Psoas muscle (tissue), 8 donors: Measurements from ENCODE around the gene ANXA3. TPM values are rescaled to one million over a fixed set of nuclear protein-coding genes. Genes with fewer than 3 reads are reported as not detected.

Experiments used
- ATAC-seq, 4 donors: fragments of 200-7000 bp; cut with Tn5 transposase; one replicate each; pipeline ENCODE4 v1.9.1; 2020; ENCODE audit warnings: moderate library complexity in 3 of 4, mild to moderate bottlenecking in 2 of 4
- DNase-seq, 2 donors: peaks; one replicate each; pipeline ENCODE4 v3.0.0-alpha.2; 2020
- H3K27ac ChIP-seq: fragments of 200-600 bp; one replicate; pipeline ENCODE4 v1.8.0; 2022
- H3K27me3 ChIP-seq, 3 donors: fragments of 200-600 bp in 1 of 3; one replicate each; pipeline versions ENCODE4 v1.6.1 to v1.8.0; 2013 to 2022; ENCODE audit warnings: low read length in 2 of 3, mild to moderate bottlenecking in 2 of 3, moderate library complexity in 1 of 3; ENCODE audit not compliant: insufficient read depth in 3 of 3
- H3K36me3 ChIP-seq, 2 donors: fragments of 200-600 bp in 1 of 2; one replicate each; pipeline versions ENCODE4 v1.6.1 to v1.8.0; 2013 to 2022; ENCODE audit warnings: low read depth in 1 of 2, mild to moderate bottlenecking in 1 of 2, moderate library complexity in 1 of 2; ENCODE audit not compliant: insufficient read depth in 1 of 2
- H3K4me1 ChIP-seq: fragments of 200-600 bp; one replicate; pipeline ENCODE4 v1.8.0; 2022
- H3K4me3 ChIP-seq: fragments of 200-600 bp; one replicate; pipeline ENCODE4 v1.8.0; 2022; ENCODE audit warnings: mild to moderate bottlenecking
- H3K9me3 ChIP-seq: fragments of 200-600 bp; one replicate; pipeline ENCODE4 v1.8.0; 2022
- CTCF ChIP-seq: fragments of 200-600 bp; IDR thresholded peaks from one replicate; pipeline ENCODE4 v1.8.0; 2022; ENCODE audit warnings: antibody characterized with exemption
- WGBS, 3 donors: extraction: QIAGEN DNeasy Blood & Tissue Kit; methylation state at CpG; one replicate each; pipeline versions ENCODE4 v1.1.6 to v1.1.7; 2013; 5-methylcytosine and 5-hydroxymethylcytosine counted together
- intact Hi-C, 2 donors: fragments of 100-400 bp; cut with DNase I; formaldehyde crosslinking; loops; one replicate each; pipeline versions ENCODE4 v1.11.0 to v1.14.2; 2022
- polyA plus RNA-seq, 3 donors: library from polyadenylated mRNA; stranded (reverse); fragments of 200-250 nt; gene quantifications; one replicate each; pipeline ENCODE4 v1.2.3, GENCODE V29; 2013
- total RNA-seq, 4 donors: library from RNA; stranded (reverse); fragmentation: NEBNext Ultra II Directional in 2 of 4; extraction: Animal tissue kit (Norgen Biotek cat#: 25700) in 2 of 4; gene quantifications; one replicate each; pipeline versions ENCODE4 v1.2.1 to v1.2.4, GENCODE V29; 2021 to 2023
- donor health status: healthy with polysubstance abuse.
- donor health status: DM: no; HTN: no; CAD: no; lungs with moderate emphysema.
- donor health status: Bipolar disorder and iron deficiency.
- donor health status: healthy.
- donor health status: DM: yes; HTN: yes; CAD: no.
- donor health status: DM: no; HTN: no; CAD: no.
- donor health status: DM: no; HTN: no; CAD: no.
- donor health status: DM: yes; HTN: yes; CAD: no.

Gene ANXA3
- total and polyA plus RNA-seq, 7 donors, result 11.8 to 27.6 (median 18.1) TPM

DNA sequence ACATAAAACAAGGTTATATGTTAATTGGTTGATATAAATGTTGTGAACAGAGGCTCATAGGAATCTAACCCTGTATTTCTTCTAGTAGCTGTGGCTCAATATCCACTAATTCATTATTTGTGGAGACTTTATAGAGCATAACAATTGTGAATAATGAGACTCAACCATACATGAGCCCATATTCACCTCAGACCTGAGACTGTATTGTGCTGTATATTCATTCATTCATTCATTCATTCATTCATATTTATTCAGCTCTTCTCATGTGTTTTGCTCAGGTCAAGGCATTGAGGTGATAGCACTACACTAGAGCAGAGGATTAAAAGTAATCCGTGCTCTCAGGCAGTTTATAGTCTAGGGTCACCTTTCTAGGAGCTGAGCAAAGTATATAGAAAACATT is 24.5 kb upstream of the ANXA3 start:
- intact Hi-C loops, result no loop called here
- no peak for ATAC-seq

GRCh38 chr4:78527555-78527954 is 24.0 kb upstream of the ANXA3 start:
- Histone ChIP-seq H3K9me3 (no peaks in the 10 kb centered on the region), H3K36me3 (no peaks in the 10 kb centered on the region), H3K4me1 (no peaks in the 10 kb centered on the region), H3K27me3 (no peaks in the 10 kb centered on the region), H3K27ac (no peak overlapping the region), H3K4me3 (no peak overlapping the region)
- intact Hi-C loops, result no loop called here
- no peak for TF ChIP-seq CTCF
- WGBS, 3 donors, result 83 to 91% (median 87%) methylated on average over 4 of the region's 4 CpGs
- ATAC-seq, result no peak
- no peak for DNase-seq

More for the DNA sequence above, 24.5 kb upstream of the ANXA3 start:
- Histone ChIP-seq H3K4me1 (no peaks in the 10 kb centered on the region), H3K36me3 (no peaks in the 10 kb centered on the region), H3K27ac (no peak overlapping the region), H3K27me3 (no peaks in the 10 kb centered on the region), H3K9me3 (no peaks in the 10 kb centered on the region), H3K4me3 (no peak overlapping the region)
- DNase-seq, result no peak
- no peak for TF ChIP-seq CTCF
- WGBS, 3 donors, result 84 to 100% (median 94%) methylated on average over 1 of the region's 1 CpG

- no peaks in the 10 kb centered on the region for H3K27me3 ChIP-seq
- no peak for DNase-seq
- TF ChIP-seq CTCF, result no peak
- H3K9me3 ChIP-seq, result no peaks in the 10 kb centered on the region
- no peak for ATAC-seq
- no peak overlapping the region for H3K4me3 ChIP-seq
- no peaks in the 10 kb centered on the region for H3K4me1 ChIP-seq
- 55 to 94% (median 90%) methylated on average over 3 of the region's 3 CpGs for WGBS, 3 donors
- no peak overlapping the region for H3K27ac ChIP-seq
- intact Hi-C loops, result no loop called here
- H3K36me3 ChIP-seq, result no peaks in the 10 kb centered on the region
These were observed 23.2 kb upstream of the ANXA3 start for GRCh38 chr4:78528327-78528726.

DNA sequence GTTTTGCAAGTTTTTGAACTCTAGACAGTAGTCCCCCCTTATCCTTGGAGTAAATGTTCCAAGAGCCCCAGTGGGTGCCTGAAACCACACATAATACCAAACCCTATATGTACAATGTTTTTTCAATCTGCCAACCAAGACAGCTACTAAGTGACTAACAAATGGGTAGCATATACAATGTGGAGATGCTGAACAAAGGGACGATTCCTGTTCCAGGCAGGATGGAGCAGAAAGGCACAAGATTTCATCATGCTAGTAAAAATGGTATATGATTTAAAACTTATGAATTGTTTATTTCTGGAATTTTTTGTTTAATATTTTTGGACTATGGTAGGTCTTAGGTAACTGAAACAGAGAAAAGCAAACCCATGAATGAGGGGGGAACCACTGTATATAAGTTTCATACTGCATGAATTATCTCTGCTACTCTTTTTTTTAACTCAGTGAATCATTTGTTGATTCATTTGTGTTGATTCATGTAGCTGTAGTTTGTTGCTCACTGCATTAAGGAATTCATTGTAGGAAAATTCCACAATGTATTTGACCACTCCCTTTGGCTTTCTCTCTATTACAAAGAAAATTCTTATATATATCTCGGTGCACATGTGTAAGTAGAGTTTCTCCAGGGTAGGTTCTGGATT is 21.9 kb upstream of the ANXA3 start:
- no peak overlapping the region for H3K4me3 ChIP-seq
- ATAC-seq, result no peak
- no peaks in the 10 kb centered on the region for H3K9me3 ChIP-seq
- H3K36me3 ChIP-seq, result no peaks in the 10 kb centered on the region
- 88 to 93% (median 90%) methylated on average over 2 of the region's 2 CpGs for whole genome bisulfite sequencing, 3 donors
- no peak for DNase-seq
- no peaks in the 10 kb centered on the region for H3K27me3 ChIP-seq
- TF ChIP-seq CTCF, result no peak
- intact Hi-C loops, result no loop called here
- H3K4me1 ChIP-seq, result no peaks in the 10 kb centered on the region
- no peak overlapping the region for H3K27ac ChIP-seq

GRCh38 chr4:78532046-78532445 is 19.5 kb upstream of the ANXA3 start:
- intact Hi-C loops, result no loop called here
- no peaks in the 10 kb centered on the region for H3K4me1 ChIP-seq
- H3K36me3 ChIP-seq, result no peaks in the 10 kb centered on the region
- no peak for TF ChIP-seq CTCF
- DNase-seq (no peak), ATAC-seq (no peak)
- WGBS, 3 donors, result 69 to 86% (median 73%) methylated on average over 1 of the region's 1 CpG
- H3K4me3 ChIP-seq, result no peak overlapping the region
- H3K27ac ChIP-seq, result no peak overlapping the region
- H3K9me3 ChIP-seq, result no peaks in the 10 kb centered on the region
- H3K27me3 ChIP-seq, result no peaks in the 10 kb centered on the region
